SJCRH30 (cell line): Measurements from ENCODE around the gene ARMH4. TPM values are rescaled to one million over a fixed set of nuclear protein-coding genes. Genes with fewer than 3 reads are reported as not detected.

ENCODE experiments used
- DNase-seq, 2 experiments: peaks; one replicate each; pipeline ENCODE4 v3.0.0-alpha.2; 2015 to 2020
- H3K27ac ChIP-seq: fragments of 250-450 bp; sonication (Bioruptor Pico); 2 replicates; pipeline ENCODE4 v1.5.1; 2020; ENCODE audit warnings: mild to moderate bottlenecking, moderate library complexity
- H3K27me3 ChIP-seq: fragments of 250-450 bp; sonication (Bioruptor Pico); 2 replicates; pipeline ENCODE4 v1.5.1; 2020; ENCODE audit warnings: mild to moderate bottlenecking, moderate library complexity
- H3K36me3 ChIP-seq: fragments of 250-450 bp; sonication (Bioruptor Pico); 2 replicates; pipeline ENCODE4 v1.5.1; 2020; ENCODE audit warnings: mild to moderate bottlenecking, moderate library complexity
- H3K4me1 ChIP-seq: fragments of 250-450 bp; sonication (Bioruptor Pico); 2 replicates; pipeline ENCODE4 v1.5.1; 2020; ENCODE audit warnings: mild to moderate bottlenecking, moderate library complexity
- H3K4me3 ChIP-seq: fragments of 250-450 bp; sonication (Bioruptor Pico); 2 replicates; pipeline ENCODE4 v1.5.1; 2020; ENCODE audit warnings: mild to moderate bottlenecking, moderate library complexity
- H3K9me3 ChIP-seq: fragments of 250-450 bp; sonication (Bioruptor Pico); replicated peaks from 2 replicates; pipeline ENCODE4 v1.5.1; 2020; ENCODE audit warnings: mild to moderate bottlenecking, moderate library complexity
- total RNA-seq: library from RNA; depleted of rRNA; stranded (reverse); fragments of >200 nt; shearing (Covaris generic); gene quantifications from 2 replicates; pipeline ENCODE4 v1.2.3, GENCODE V29; 2014

The ARMH4 gene
- total RNA-seq, 1 experiment from 2014 or later: 0.45 TPM

GRCh38 chr14:58068306-58068705, 83.7 kb downstream of the ARMH4 start:
- no peak for DNase-seq
- H3K27ac ChIP-seq: no peak overlapping the region

DNA sequence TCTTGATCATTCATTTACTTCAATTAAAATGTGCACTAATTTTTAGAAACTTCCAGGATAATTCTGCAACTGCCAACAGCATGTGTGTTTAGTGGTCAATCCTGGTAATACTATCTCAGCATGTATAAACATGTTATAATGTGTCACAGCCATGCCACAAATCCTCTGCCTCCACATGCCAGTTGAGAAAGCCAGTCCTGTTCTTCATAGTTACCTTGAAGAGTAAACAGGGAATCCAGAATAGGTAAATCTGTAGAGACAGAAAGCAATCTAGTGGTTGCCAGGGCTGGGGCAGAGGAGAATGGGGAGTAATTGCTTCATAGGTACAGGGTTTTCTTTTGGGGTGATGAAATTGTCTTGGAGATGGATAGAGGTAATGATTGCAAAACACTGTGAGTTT, 85.9 kb downstream of the ARMH4 start:
- Histone ChIP-seq H3K4me3 (no peak overlapping the region), H3K9me3 (no peaks in the 10 kb centered on the region), H3K4me1 (no peaks in the 10 kb centered on the region), H3K27me3 (no peaks in the 10 kb centered on the region), H3K27ac (no peak overlapping the region), H3K36me3 (no peaks in the 10 kb centered on the region)
- DNase-seq: no peak

More at GRCh38 chr14:58068306-58068705, 83.7 kb downstream of the ARMH4 start:
- Histone ChIP-seq H3K9me3 (no peaks in the 10 kb centered on the region), H3K4me3 (no peak overlapping the region), H3K4me1 (no peaks in the 10 kb centered on the region), H3K27me3 (no peaks in the 10 kb centered on the region), H3K36me3 (no peaks in the 10 kb centered on the region)

DNA sequence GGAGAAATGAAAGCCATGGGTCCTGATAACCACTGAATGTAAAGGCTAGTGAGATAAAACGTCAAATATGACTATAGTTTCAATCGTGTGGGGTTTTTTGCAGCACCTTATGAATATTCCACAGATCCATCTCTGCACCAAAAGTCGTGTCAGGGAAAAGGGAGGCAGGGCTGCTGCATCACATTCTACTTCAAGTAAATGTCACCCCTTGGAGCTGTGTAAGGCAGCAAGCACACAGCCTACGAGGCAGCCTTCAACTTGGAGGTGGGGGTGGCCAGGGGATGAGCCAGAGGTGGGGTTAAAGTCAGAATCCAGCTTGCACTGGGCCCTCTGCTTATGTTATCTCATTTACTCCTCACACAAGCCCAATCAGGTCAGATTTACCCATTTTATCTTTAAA, 90.4 kb downstream of the ARMH4 start:
- no peak overlapping the region for H3K4me3 ChIP-seq
- H3K4me1 ChIP-seq: no peaks in the 10 kb centered on the region
- H3K27ac ChIP-seq: no peak overlapping the region
- no peak for DNase-seq
- H3K36me3 ChIP-seq: no peaks in the 10 kb centered on the region
- H3K9me3 ChIP-seq: no peaks in the 10 kb centered on the region
- peaks cover 5% of the 10 kb centered on the region; the same call in 1 of the 2 replicates for H3K27me3 ChIP-seq

- Histone ChIP-seq H3K27ac (no peak overlapping the region), H3K36me3 (no peaks in the 10 kb centered on the region), H3K4me1 (no peaks in the 10 kb centered on the region), H3K4me3 (no peak overlapping the region), H3K9me3 (no peaks in the 10 kb centered on the region), H3K27me3 (peaks cover 5% of the 10 kb centered on the region; the same call in 1 of the 2 replicates)
- DNase-seq: no peak
Measured at GRCh38 chr14:58060898-58061297, 91.1 kb downstream of the ARMH4 start.

GRCh38 chr14:58060077-58060476, 91.9 kb downstream of the ARMH4 start:
- no peaks in the 10 kb centered on the region for H3K36me3 ChIP-seq
- no peaks in the 10 kb centered on the region for H3K4me1 ChIP-seq
- no peak for DNase-seq
- no peaks in the 10 kb centered on the region for H3K9me3 ChIP-seq
- no peak overlapping the region for H3K27ac ChIP-seq
- H3K4me3 ChIP-seq: no peak overlapping the region
- H3K27me3 ChIP-seq: peaks cover 5% of the 10 kb centered on the region; the same call in 1 of the 2 replicates

DNA sequence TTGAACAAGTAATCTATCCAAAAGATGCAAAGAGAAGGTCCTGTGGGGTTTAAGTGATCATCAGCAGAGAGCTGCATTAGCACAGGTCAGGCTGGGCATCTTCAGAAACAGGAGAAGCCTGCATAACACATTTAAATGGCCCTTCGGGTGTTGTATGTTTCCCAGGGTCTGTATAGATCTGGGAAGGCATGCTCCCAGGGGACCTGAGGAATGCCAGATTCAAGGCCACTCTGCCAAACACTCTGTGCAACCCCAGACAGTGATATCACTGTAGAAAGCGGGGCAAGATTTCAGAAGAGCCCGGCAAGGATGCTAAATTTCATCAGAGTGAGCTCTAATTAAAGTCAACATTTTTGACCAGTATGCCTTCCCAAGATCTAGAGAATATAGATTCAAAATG, 92.9 kb downstream of the ARMH4 start:
- Histone ChIP-seq H3K27ac (no peak overlapping the region), H3K36me3 (no peaks in the 10 kb centered on the region), H3K9me3 (no peaks in the 10 kb centered on the region), H3K27me3 (peaks cover 5% of the 10 kb centered on the region; the same call in 1 of the 2 replicates), H3K4me1 (no peaks in the 10 kb centered on the region), H3K4me3 (no peak overlapping the region)
- DNase-seq: peak; percentile 42 to 45

GRCh38 chr14:58055497-58056010, 96.5 kb downstream of the ARMH4 start:
- no peaks in the 10 kb centered on the region for H3K9me3 ChIP-seq
- no peaks in the 10 kb centered on the region for H3K36me3 ChIP-seq
- DNase-seq: no peak

DNA sequence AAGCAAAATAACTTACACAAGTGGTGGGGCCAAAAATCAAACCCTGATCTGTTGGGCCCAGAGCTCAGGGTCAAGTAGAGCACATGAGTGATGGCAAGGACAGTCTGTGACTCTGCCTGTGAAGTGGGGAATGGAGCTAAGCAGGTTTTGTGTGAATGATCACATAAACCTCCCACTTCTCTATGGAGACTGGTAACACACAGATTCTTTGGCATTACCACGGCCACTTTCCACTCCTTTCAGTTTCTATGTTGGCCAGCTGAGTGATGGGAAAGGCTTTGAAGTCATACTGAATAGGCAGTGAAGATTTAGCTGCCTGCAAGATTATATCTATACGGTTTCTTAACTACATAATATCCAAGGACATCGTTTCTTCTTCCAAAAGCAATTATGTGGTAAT, 97.9 kb downstream of the ARMH4 start:
- H3K27me3 ChIP-seq: no peaks in the 10 kb centered on the region
- no peak overlapping the region for H3K4me3 ChIP-seq

More at GRCh38 chr14:58055497-58056010, 96.5 kb downstream of the ARMH4 start:
- H3K4me1 ChIP-seq: no peaks in the 10 kb centered on the region
- no peak overlapping the region for H3K27ac ChIP-seq
- peaks cover 5% of the 10 kb centered on the region; the same call in 1 of the 2 replicates for H3K27me3 ChIP-seq
- H3K4me3 ChIP-seq: no peak overlapping the region

GRCh38 chr14:58048219-58048618, 103.8 kb downstream of the ARMH4 start:
- no peaks in the 10 kb centered on the region for H3K9me3 ChIP-seq
- no peaks in the 10 kb centered on the region for H3K36me3 ChIP-seq
- H3K4me1 ChIP-seq: no peaks in the 10 kb centered on the region
- no peak overlapping the region for H3K27ac ChIP-seq
- no peaks in the 10 kb centered on the region for H3K27me3 ChIP-seq
- no peak for DNase-seq
- H3K4me3 ChIP-seq: no peak overlapping the region

More for the DNA sequence above, 97.9 kb downstream of the ARMH4 start:
- no peaks in the 10 kb centered on the region for H3K4me1 ChIP-seq
- no peak overlapping the region for H3K27ac ChIP-seq
- DNase-seq: no peak
- no peaks in the 10 kb centered on the region for H3K9me3 ChIP-seq
- no peaks in the 10 kb centered on the region for H3K36me3 ChIP-seq

GRCh38 chr14:58027904-58028303, 124.1 kb downstream of the ARMH4 start:
- H3K4me1 ChIP-seq: no peaks in the 10 kb centered on the region
- no peaks in the 10 kb centered on the region for H3K27me3 ChIP-seq
- H3K9me3 ChIP-seq: no peaks in the 10 kb centered on the region
- DNase-seq: no peak
- no peaks in the 10 kb centered on the region for H3K36me3 ChIP-seq
- H3K4me3 ChIP-seq: no peak overlapping the region
- H3K27ac ChIP-seq: no peak overlapping the region

DNA sequence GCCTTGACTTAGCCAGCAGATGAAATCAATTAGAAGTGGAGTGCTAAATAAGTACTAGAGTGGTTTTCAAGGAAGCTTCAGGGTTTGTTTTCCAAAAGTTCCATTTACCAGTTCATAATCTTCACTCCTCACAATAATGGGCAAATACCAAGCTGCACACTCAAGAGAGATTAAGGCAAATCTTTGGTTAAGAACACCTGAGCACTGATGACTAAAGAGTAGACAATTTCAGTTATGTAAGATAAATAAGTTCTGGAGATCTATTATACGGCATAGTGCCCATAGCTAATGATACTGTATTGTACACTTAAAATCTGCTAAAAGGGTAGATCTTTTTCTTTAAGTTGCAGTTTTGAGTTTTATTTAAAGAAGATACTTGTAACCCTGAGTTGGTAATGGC, 125.0 kb downstream of the ARMH4 start:
- Histone ChIP-seq H3K36me3 (no peaks in the 10 kb centered on the region), H3K4me1 (no peaks in the 10 kb centered on the region), H3K27ac (no peak overlapping the region), H3K4me3 (no peak overlapping the region), H3K27me3 (no peaks in the 10 kb centered on the region), H3K9me3 (no peaks in the 10 kb centered on the region)
- no peak for DNase-seq

- H3K4me1 ChIP-seq: no peaks in the 10 kb centered on the region
- no peaks in the 10 kb centered on the region for H3K27me3 ChIP-seq
- H3K36me3 ChIP-seq: no peaks in the 10 kb centered on the region
- no peaks in the 10 kb centered on the region for H3K9me3 ChIP-seq
- H3K4me3 ChIP-seq: no peak overlapping the region
- no peak for DNase-seq
- no peak overlapping the region for H3K27ac ChIP-seq
Measured at GRCh38 chr14:58026219-58026618, 125.8 kb downstream of the ARMH4 start.

- no peaks in the 10 kb centered on the region for H3K27me3 ChIP-seq
- no peak overlapping the region for H3K27ac ChIP-seq
- H3K4me3 ChIP-seq: no peak overlapping the region
- H3K9me3 ChIP-seq: no peaks in the 10 kb centered on the region
- no peak for DNase-seq
- no peaks in the 10 kb centered on the region for H3K4me1 ChIP-seq
- no peaks in the 10 kb centered on the region for H3K36me3 ChIP-seq
Measured at GRCh38 chr14:58014778-58015177, 137.2 kb downstream of the ARMH4 start.

GRCh38 chr14:58002618-58003017, 149.4 kb downstream of the ARMH4 start:
- no peak overlapping the region for H3K4me3 ChIP-seq
- H3K4me1 ChIP-seq: no peaks in the 10 kb centered on the region
- no peaks in the 10 kb centered on the region for H3K36me3 ChIP-seq

GRCh38 chr14:57999979-58000378, 152.0 kb downstream of the ARMH4 start:
- Histone ChIP-seq H3K27ac (no peak overlapping the region), H3K36me3 (no peaks in the 10 kb centered on the region), H3K4me3 (no peak overlapping the region), H3K9me3 (no peaks in the 10 kb centered on the region), H3K4me1 (no peaks in the 10 kb centered on the region), H3K27me3 (no peaks in the 10 kb centered on the region)
- DNase-seq: no peak

More at GRCh38 chr14:58002618-58003017, 149.4 kb downstream of the ARMH4 start:
- DNase-seq: no peak
- Histone ChIP-seq H3K27ac (no peak overlapping the region), H3K27me3 (no peaks in the 10 kb centered on the region), H3K9me3 (no peaks in the 10 kb centered on the region)

- no peak overlapping the region for H3K4me3 ChIP-seq
- H3K9me3 ChIP-seq: no peaks in the 10 kb centered on the region
- DNase-seq: no peak
- H3K4me1 ChIP-seq: no peaks in the 10 kb centered on the region
- H3K27me3 ChIP-seq: no peaks in the 10 kb centered on the region
- H3K27ac ChIP-seq: no peak overlapping the region
- H3K36me3 ChIP-seq: no peaks in the 10 kb centered on the region
Measured at GRCh38 chr14:57999471-57999870, 152.5 kb downstream of the ARMH4 start.
